ENCODE data around the gene OTULIN.

GRCh38 chr5:14686517-14686916, 22.0 kb downstream of the OTULIN start:
- TF ChIP-seq, protein P1, sequence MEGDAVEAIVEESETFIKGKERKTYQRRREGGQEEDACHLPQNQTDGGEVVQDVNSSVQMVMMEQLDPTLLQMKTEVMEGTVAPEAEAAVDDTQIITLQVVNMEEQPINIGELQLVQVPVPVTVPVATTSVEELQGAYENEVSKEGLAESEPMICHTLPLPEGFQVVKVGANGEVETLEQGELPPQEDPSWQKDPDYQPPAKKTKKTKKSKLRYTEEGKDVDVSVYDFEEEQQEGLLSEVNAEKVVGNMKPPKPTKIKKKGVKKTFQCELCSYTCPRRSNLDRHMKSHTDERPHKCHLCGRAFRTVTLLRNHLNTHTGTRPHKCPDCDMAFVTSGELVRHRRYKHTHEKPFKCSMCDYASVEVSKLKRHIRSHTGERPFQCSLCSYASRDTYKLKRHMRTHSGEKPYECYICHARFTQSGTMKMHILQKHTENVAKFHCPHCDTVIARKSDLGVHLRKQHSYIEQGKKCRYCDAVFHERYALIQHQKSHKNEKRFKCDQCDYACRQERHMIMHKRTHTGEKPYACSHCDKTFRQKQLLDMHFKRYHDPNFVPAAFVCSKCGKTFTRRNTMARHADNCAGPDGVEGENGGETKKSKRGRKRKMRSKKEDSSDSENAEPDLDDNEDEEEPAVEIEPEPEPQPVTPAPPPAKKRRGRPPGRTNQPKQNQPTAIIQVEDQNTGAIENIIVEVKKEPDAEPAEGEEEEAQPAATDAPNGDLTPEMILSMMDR (optimal IDR thresholded peaks at IDR 0.05 in 1 of 3, IDR thresholded peaks at IDR 0.05 in 1 of 3, conservative IDR thresholded peaks at IDR 0.05 in 1 of 3; ENCODE audit: extremely low read depth in 1 of 3, insufficient read depth in 2 of 3, low read length in 3 of 3): no peak
- TF ChIP-seq EZH2 (IDR thresholded peaks at IDR 0.05; ENCODE audit: low read length): no peak
